SU-DHL-6 (cell line): Measurements from ENCODE around the gene C1orf21.

Experiments
- H2AFZ ChIP-seq: fragments of 200-600 bp; sonication (generic); 2 replicates; pipeline ENCODE4 v1.6.1; 2014; ENCODE audit warnings: low read depth, mild to moderate bottlenecking, moderate library complexity, mixed read lengths, antibody characterized with exemption, low read length; ENCODE audit not compliant: severe bottlenecking
- H3F3A ChIP-seq: fragments of 200-600 bp; shearing (Covaris generic); 2 replicates; pipeline ENCODE4 v1.6.0; 2016; ENCODE audit warnings: antibody characterized with exemption, mild to moderate bottlenecking; ENCODE audit not compliant: insufficient read depth
- H3K27ac ChIP-seq: fragments of 200-600 bp; sonication (generic); 2 replicates; pipeline ENCODE4 v1.5.1; 2016; ENCODE audit warnings: low read depth, mild to moderate bottlenecking, low read length, moderate library complexity, mixed read lengths
- H3K27me3 ChIP-seq: fragments of 200-600 bp; sonication (generic), shearing (Covaris generic); 2 replicates; pipeline ENCODE4 v1.6.0; 2014; ENCODE audit warnings: mild to moderate bottlenecking, low read length
- H3K36me3 ChIP-seq: fragments of 200-600 bp; sonication (generic); 2 replicates; pipeline ENCODE4 v1.6.1; 2014; ENCODE audit warnings: mild to moderate bottlenecking, low read length, mixed read lengths
- H3K4me2 ChIP-seq: fragments of 300-600, 200-600 bp; shearing (Covaris generic), sonication (generic); 2 replicates; pipeline ENCODE4 v1.6.0; 2014; ENCODE audit warnings: low read length, low read depth, mild to moderate bottlenecking; ENCODE audit not compliant: poor library complexity, severe bottlenecking
- H3K4me3 ChIP-seq: fragments of 200-600 bp; sonication (generic); 2 replicates; pipeline ENCODE4 v1.5.1; 2014; ENCODE audit warnings: antibody characterized with exemption, low read length, mild to moderate bottlenecking, mixed read lengths; ENCODE audit not compliant: insufficient read depth, poor library complexity, severe bottlenecking
- H3K79me2 ChIP-seq: fragments of 200-600 bp; sonication (generic); 2 replicates; pipeline ENCODE4 v1.6.1; 2014; ENCODE audit warnings: mild to moderate bottlenecking, low read length, moderate library complexity; ENCODE audit not compliant: insufficient read depth
- H3K9ac ChIP-seq: fragments of 200-600 bp; sonication (generic); 2 replicates; pipeline ENCODE4 v1.7.0; 2014; ENCODE audit warnings: mild to moderate bottlenecking, low read length
- H3K9me2 ChIP-seq: fragments of 200-600 bp; sonication (generic); replicated peaks from 2 replicates; pipeline ENCODE4 v1.6.1; 2014; ENCODE audit warnings: low read length; ENCODE audit not compliant: insufficient read depth
- H3K9me3 ChIP-seq: fragments of 200-600 bp; sonication (generic); 2 replicates; pipeline ENCODE4 v1.6.1; 2014; ENCODE audit warnings: low read length, mixed read lengths; ENCODE audit not compliant: insufficient read depth
- H4K20me1 ChIP-seq: fragments of 200-600 bp; sonication (generic); 2 replicates; pipeline ENCODE4 v1.6.1; 2014; ENCODE audit warnings: low read depth, mild to moderate bottlenecking, antibody characterized with exemption, low read length, moderate library complexity, mixed read lengths
- EZH2phosphoT487 ChIP-seq: fragments of 200-600 bp; sonication (generic), shearing (Covaris generic); conservative IDR thresholded peaks from 2 replicates; pipeline ENCODE4 v1.6.1; 2018; ENCODE audit warnings: mild to moderate bottlenecking, antibody characterized with exemption, low read length, moderate library complexity, mixed read lengths
- TF ChIP-seq, protein P1 (sequence below): fragments of 200-600 bp; sonication (generic); IDR thresholded peaks from one replicate; pipeline ENCODE4 v1.5.1; 2017; ENCODE audit warnings: antibody characterized with exemption, mild to moderate bottlenecking, low read length, moderate library complexity; ENCODE audit not compliant: insufficient read depth, poor library complexity, severe bottlenecking

The C1orf21 gene

GRCh38 chr1:184559117-184559713, 172.4 kb downstream of the C1orf21 start:
- Histone ChIP-seq H3K4me3 (no peak overlapping the region), H3K36me3 (no peaks in the 10 kb centered on the region), H2AFZ (no peak overlapping the region), H4K20me1 (no peaks in the 10 kb centered on the region), H3K79me2 (no peaks in the 10 kb centered on the region), H3K9me3 (no peaks in the 10 kb centered on the region), H3K4me2 (no peak overlapping the region), H3K9me2 (no peaks in the 10 kb centered on the region), H3K27ac (no peak overlapping the region), H3K9ac (no peak overlapping the region), H3F3A (no peaks in the 10 kb centered on the region), H3K27me3 (no peaks in the 10 kb centered on the region)
- TF ChIP-seq, protein P1, sequence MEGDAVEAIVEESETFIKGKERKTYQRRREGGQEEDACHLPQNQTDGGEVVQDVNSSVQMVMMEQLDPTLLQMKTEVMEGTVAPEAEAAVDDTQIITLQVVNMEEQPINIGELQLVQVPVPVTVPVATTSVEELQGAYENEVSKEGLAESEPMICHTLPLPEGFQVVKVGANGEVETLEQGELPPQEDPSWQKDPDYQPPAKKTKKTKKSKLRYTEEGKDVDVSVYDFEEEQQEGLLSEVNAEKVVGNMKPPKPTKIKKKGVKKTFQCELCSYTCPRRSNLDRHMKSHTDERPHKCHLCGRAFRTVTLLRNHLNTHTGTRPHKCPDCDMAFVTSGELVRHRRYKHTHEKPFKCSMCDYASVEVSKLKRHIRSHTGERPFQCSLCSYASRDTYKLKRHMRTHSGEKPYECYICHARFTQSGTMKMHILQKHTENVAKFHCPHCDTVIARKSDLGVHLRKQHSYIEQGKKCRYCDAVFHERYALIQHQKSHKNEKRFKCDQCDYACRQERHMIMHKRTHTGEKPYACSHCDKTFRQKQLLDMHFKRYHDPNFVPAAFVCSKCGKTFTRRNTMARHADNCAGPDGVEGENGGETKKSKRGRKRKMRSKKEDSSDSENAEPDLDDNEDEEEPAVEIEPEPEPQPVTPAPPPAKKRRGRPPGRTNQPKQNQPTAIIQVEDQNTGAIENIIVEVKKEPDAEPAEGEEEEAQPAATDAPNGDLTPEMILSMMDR: no peak
- no peak for TF ChIP-seq EZH2phosphoT487

DNA sequence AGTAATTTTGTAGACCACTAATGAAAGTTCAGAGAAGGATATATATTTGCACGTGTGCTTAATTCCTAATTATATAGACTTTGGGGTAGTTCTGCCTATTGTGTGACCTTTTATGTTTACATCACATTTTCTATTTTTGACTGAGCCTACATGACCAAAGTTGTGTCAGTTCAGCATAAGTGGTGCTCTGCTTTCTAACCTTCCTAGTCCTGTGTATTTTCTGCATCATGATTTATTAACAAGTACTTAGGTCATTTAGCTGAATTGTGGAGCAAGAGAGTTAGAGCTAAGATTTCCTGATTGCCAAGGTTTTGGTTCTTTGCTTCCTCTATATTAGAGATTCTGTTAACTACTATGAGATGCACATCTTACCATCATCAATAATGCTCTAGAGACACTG, 176.0 kb downstream of the C1orf21 start:
- Histone ChIP-seq H3K79me2 (no peaks in the 10 kb centered on the region), H3K4me3 (no peak overlapping the region), H3F3A (no peaks in the 10 kb centered on the region), H2AFZ (no peak overlapping the region), H3K27ac (no peak overlapping the region), H3K36me3 (no peaks in the 10 kb centered on the region), H4K20me1 (no peaks in the 10 kb centered on the region), H3K4me2 (no peak overlapping the region), H3K9me3 (no peaks in the 10 kb centered on the region), H3K9me2 (no peaks in the 10 kb centered on the region), H3K9ac (no peak overlapping the region), H3K27me3 (no peaks in the 10 kb centered on the region)
- no peak for TF ChIP-seq EZH2phosphoT487
- TF ChIP-seq, protein P1: no peak

DNA sequence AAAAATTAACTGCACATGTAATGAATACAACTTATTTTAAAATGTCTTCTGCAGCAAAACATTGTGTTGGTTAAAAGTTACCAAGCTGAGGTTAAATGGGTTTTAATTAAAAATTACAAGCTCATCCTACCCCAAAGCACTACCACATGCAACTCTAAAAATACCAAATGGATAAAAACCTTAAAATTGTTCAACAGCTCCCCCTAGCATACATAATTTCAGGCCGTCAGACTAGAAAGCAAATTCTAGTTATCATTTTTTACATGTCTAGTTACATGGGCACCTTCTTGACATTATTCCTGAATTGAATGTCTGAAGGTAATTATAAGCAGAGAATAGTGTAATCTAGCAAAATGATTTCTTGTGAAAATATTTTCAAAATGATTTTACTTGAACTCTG, 176.5 kb downstream of the C1orf21 start:
- no peaks in the 10 kb centered on the region for H3K36me3 ChIP-seq
- no peaks in the 10 kb centered on the region for H3K27me3 ChIP-seq
- no peak overlapping the region for H3K4me3 ChIP-seq
- no peak overlapping the region for H3K27ac ChIP-seq
- no peaks in the 10 kb centered on the region for H3K9me2 ChIP-seq
- H4K20me1 ChIP-seq: no peaks in the 10 kb centered on the region
- no peaks in the 10 kb centered on the region for H3K79me2 ChIP-seq
- no peak overlapping the region for H3K4me2 ChIP-seq
- TF ChIP-seq, protein P1: no peak
- no peak for TF ChIP-seq EZH2phosphoT487
- no peak overlapping the region for H2AFZ ChIP-seq
- no peak overlapping the region for H3K9ac ChIP-seq
- no peaks in the 10 kb centered on the region for H3F3A ChIP-seq
- no peaks in the 10 kb centered on the region for H3K9me3 ChIP-seq

DNA sequence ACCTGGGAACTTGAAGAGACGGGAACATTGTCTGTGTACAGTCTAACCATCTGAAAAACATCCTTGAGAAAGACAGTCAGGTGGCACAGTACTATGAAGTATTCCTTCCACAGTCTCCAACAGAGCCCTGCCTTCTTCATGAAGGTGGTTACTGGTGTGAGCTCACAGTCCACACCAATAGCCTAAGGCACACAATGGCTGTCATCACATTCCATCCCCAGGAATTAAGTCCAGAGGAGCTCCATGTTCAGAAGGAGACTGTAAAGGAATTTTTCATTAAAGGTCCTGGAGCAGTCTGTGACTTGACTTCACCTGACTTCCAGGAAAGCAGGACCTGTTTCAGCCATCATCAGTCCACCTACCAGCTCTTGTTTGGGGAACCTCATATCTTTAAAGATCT, 180.2 kb downstream of the C1orf21 start:
- H3K36me3 ChIP-seq: no peaks in the 10 kb centered on the region
- H3K9me2 ChIP-seq: no peaks in the 10 kb centered on the region
- no peak overlapping the region for H3K9ac ChIP-seq
- no peaks in the 10 kb centered on the region for H3K9me3 ChIP-seq
- H3K27ac ChIP-seq: no peak overlapping the region
- no peaks in the 10 kb centered on the region for H3F3A ChIP-seq
- H3K4me2 ChIP-seq: no peak overlapping the region
- H2AFZ ChIP-seq: no peak overlapping the region
- H3K27me3 ChIP-seq: no peaks in the 10 kb centered on the region
- H3K79me2 ChIP-seq: no peaks in the 10 kb centered on the region
- H3K4me3 ChIP-seq: no peak overlapping the region
- H4K20me1 ChIP-seq: no peaks in the 10 kb centered on the region
- no peak for TF ChIP-seq EZH2phosphoT487
- TF ChIP-seq, protein P1: no peak
